HCT116 (cell line): ENCODE results near the gene OPCML. TPM values are rescaled to one million over a fixed set of nuclear protein-coding genes. Genes with fewer than 3 reads are reported as not detected.

Experiments used
- ATAC-seq: fragments of 200-7000 bp; cut with Tn5 transposase; 2 replicates; pipeline ENCODE4 v1.9.1; 2020; ENCODE audit warnings: mild to moderate bottlenecking, moderate library complexity
- BruUV-seq: library from RNA; stranded (reverse); fragments of 400-500 nt; replicated peaks from 2 replicates; lab custom pipeline; 2021; lab: Mats Ljungman, UMichigan
- CTCF ChIA-PET: fragments of 300-600 bp; sonication (Branson Sonifier 250); formaldehyde crosslinking; loops from one replicate; lab custom pipeline; 2021; ENCODE audit warnings: antibody characterized with exemption; lab: Charles Lee
- POLR2A ChIA-PET: fragments of 300-600, 350-600 bp; sonication (Branson Sonifier 250); formaldehyde crosslinking; loops from one replicate; lab custom pipeline; 2021; ENCODE audit warnings: antibody characterized with exemption; lab: Charles Lee
- RAD21 ChIA-PET, 2 experiments: fragments of 300-600 bp; sonication (Branson Sonifier 250); formaldehyde crosslinking; loops; one replicate each; lab custom pipeline; 2023; ENCODE audit warnings: low total read pairs in 2 of 2; ENCODE audit not compliant: uncharacterized antibody in 2 of 2, unreplicated experiment in 2 of 2, low non-redundant PET in 1 of 2; lab: Charles Lee
- DNase-seq: peaks from one replicate; pipeline ENCODE4 v3.0.0-alpha.2; 2010; ENCODE audit warnings: low read depth, low spot score
- H2AFZ ChIP-seq: fragments of 200-600 bp; shearing (Covaris generic), sonication (generic); 2 replicates; pipeline ENCODE4 v1.6.1; 2017; ENCODE audit warnings: low read depth, mixed run types, mixed read lengths, antibody characterized with exemption, low read length; ENCODE audit not compliant: poor library complexity, severe bottlenecking
- H3K27ac ChIP-seq: 2 replicates; pipeline ENCODE4 v1.5.1; 2012; ENCODE audit warnings: low read depth, low read length
- H3K27me3 ChIP-seq: fragments of 200-600 bp; sonication (generic); 2 replicates; pipeline ENCODE4 v1.6.1; 2016; ENCODE audit warnings: mixed run types, low read length, mixed read lengths; ENCODE audit not compliant: insufficient read depth
- H3K36me3 ChIP-seq, 2 experiments: fragments of 200-500 bp in 1 of 2; fragments of 200-600 bp in 1 of 2; sonication (Bioruptor generic) in 1 of 2; sonication (generic) in 1 of 2; 2 replicates each; pipeline versions ENCODE4 v1.5.1 to v1.6.1; 2014 to 2016; ENCODE audit warnings: low read length in 2 of 2, inconsistent platforms in 1 of 2, mixed read lengths in 1 of 2, mixed run types in 1 of 2; ENCODE audit not compliant: insufficient read depth in 2 of 2, control insufficient read depth in 1 of 2
- H3K4me1 ChIP-seq, 2 experiments: fragments of 200-600 bp in 1 of 2; sonication (generic) in 1 of 2; 2 replicates each; pipeline versions ENCODE4 v1.5.1 to v1.6.1; 2012 to 2017; ENCODE audit warnings: low read length in 2 of 2, inconsistent platforms in 1 of 2, mild to moderate bottlenecking in 1 of 2, mixed read lengths in 1 of 2, mixed run types in 1 of 2, moderate library complexity in 1 of 2; ENCODE audit not compliant: insufficient read depth in 2 of 2, control insufficient read depth in 1 of 2
- H3K4me2 ChIP-seq: fragments of 200-600 bp; sonication (generic); 2 replicates; pipeline ENCODE4 v1.6.1; 2017; ENCODE audit warnings: mixed run types, low read length, mixed read lengths
- H3K4me3 ChIP-seq, 2 experiments: fragments of 200-600 bp in 1 of 2; sonication (generic) in 1 of 2; replicated peaks in 1 of 2; 2 replicates each; pipeline ENCODE4 v1.5.1; 2011 to 2016; ENCODE audit warnings: low read length in 2 of 2, control low read depth in 1 of 2, low read depth in 1 of 2, mild to moderate bottlenecking in 1 of 2, mixed read lengths in 1 of 2, mixed run types in 1 of 2
- H3K79me2 ChIP-seq: fragments of 200-600 bp; sonication (generic); 2 replicates; pipeline ENCODE4 v1.6.1; 2017; ENCODE audit warnings: mild to moderate bottlenecking, mixed run types, low read length, moderate library complexity, mixed read lengths; ENCODE audit not compliant: insufficient read depth
- H3K9ac ChIP-seq: fragments of 200-600 bp; sonication (generic); 2 replicates; pipeline ENCODE4 v1.6.1; 2016; ENCODE audit warnings: low read length, mixed read lengths
- H3K9me2 ChIP-seq: fragments of 200-600 bp; sonication (generic), shearing (Covaris generic); 2 replicates; pipeline ENCODE4 v1.6.1; 2017; ENCODE audit warnings: mixed run types, mild to moderate bottlenecking, moderate library complexity; ENCODE audit not compliant: insufficient read depth
- H3K9me3 ChIP-seq, 2 experiments: fragments of 200-500 bp in 1 of 2; fragments of 200-600 bp in 1 of 2; sonication (Bioruptor generic) in 1 of 2; sonication (generic) in 1 of 2; 2 replicates each; pipeline ENCODE4 v1.6.1; 2014 to 2017; ENCODE audit warnings: low read length in 2 of 2, mixed read lengths in 2 of 2, inconsistent platforms in 1 of 2, low read depth in 1 of 2, mild to moderate bottlenecking in 1 of 2, mixed run types in 1 of 2, moderate library complexity in 1 of 2; ENCODE audit not compliant: control insufficient read depth in 1 of 2, insufficient read depth in 1 of 2
- H4K20me1 ChIP-seq: fragments of 200-600 bp; sonication (generic), shearing (Covaris generic); 2 replicates; pipeline ENCODE4 v1.6.1; 2017; ENCODE audit warnings: mixed run types, mild to moderate bottlenecking, moderate library complexity; ENCODE audit not compliant: insufficient read depth
- CBX3 ChIP-seq: IDR thresholded peaks from 2 replicates; pipeline ENCODE4 v1.6.1; 2012; ENCODE audit warnings: low read depth
- CEBPB ChIP-seq: IDR thresholded peaks from 2 replicates; pipeline ENCODE4 v1.6.1; 2012; ENCODE audit warnings: low read depth
- EGR1 ChIP-seq: IDR thresholded peaks from 2 replicates; pipeline ENCODE4 v1.6.1; 2012; ENCODE audit warnings: low read depth
- ELF1 ChIP-seq: IDR thresholded peaks from 2 replicates; pipeline ENCODE4 v1.6.1; 2012; ENCODE audit warnings: low read depth, borderline replicate concordance
- EZH2phosphoT487 ChIP-seq: fragments of 200-600 bp; IDR thresholded peaks from 2 replicates; pipeline ENCODE4 v1.6.1; 2018; ENCODE audit warnings: antibody characterized with exemption, borderline replicate concordance
- POLR2A ChIP-seq: IDR thresholded peaks from 2 replicates; pipeline ENCODE4 v1.7.0; 2011; ENCODE audit warnings: borderline replicate concordance; ENCODE audit not compliant: insufficient read depth, insufficient read length; ENCODE audit errors: extremely low read depth
- POLR2AphosphoS5 ChIP-seq: IDR thresholded peaks from 2 replicates; pipeline ENCODE4 v1.6.1; 2011; ENCODE audit warnings: mild to moderate bottlenecking, low read depth, low read length, moderate library complexity
- ZBTB33 ChIP-seq: IDR thresholded peaks from 2 replicates; pipeline ENCODE4 v1.6.1; 2011; ENCODE audit warnings: mild to moderate bottlenecking, low read length, moderate library complexity; ENCODE audit not compliant: insufficient replicate concordance; ENCODE audit errors: extremely low read depth
- ZFX ChIP-seq: fragments of 450-650 bp; IDR thresholded peaks from 2 replicates; pipeline ENCODE4 v1.6.1; 2017
- ZNF274 ChIP-seq: fragments of 200-500 bp; sonication (Bioruptor generic); IDR thresholded peaks from 2 replicates; pipeline ENCODE4 v1.6.1; 2014; ENCODE audit warnings: mild to moderate bottlenecking, low read depth, low read length, inconsistent platforms
- intact Hi-C: fragments of 100-400 bp; cut with micrococcal nuclease; formaldehyde crosslinking; loops from 2 replicates; pipeline ENCODE4 v1.10.0; 2022
- total RNA-seq: library from RNA; stranded (reverse); gene quantifications from one replicate; pipeline ENCODE4 v1.2.1, GENCODE V29; 2021; ENCODE audit not compliant: unreplicated experiment

OPCML gene
- total RNA-seq, 1 experiment from 2014 or later: not detected

DNA sequence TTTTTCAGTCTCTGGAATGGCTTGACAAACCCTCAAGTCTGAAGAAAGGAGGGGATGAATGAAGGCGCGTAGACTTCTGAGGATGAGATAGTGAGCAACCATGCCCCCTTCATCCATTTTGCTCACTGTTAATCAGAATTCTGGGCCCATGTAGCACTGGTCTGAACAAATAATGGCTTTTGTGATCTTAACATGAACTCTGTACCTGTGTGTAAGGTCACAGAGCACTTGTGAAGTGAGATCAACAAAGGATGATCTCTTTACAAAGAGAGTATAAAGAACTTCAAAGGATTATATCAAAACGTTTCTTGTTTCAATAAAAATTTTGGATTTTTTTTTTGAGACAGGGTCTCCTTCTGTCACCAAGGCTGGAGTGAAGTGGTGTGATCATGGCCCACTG is 976.7 kb downstream of the OPCML start:
- DNase-seq: no peak
- Histone ChIP-seq H3K9ac (no peak overlapping the region), H3K27ac (no peak overlapping the region), H3K27me3 (no peaks in the 10 kb centered on the region), H3K4me2 (no peak overlapping the region), H3K4me3 (no peak overlapping the region), H2AFZ (no peak overlapping the region), H3K9me3 (peaks cover 4 to 21% of the 10 kb centered on the region in 2 experiments; a peak in 2 of 4 replicates)
- intact Hi-C loops: no loop called here
- ChIA-PET CTCF (no interaction called here), POLR2A (no interaction called here), RAD21 (no interaction called here)
- BruUV-seq: no TSS peak
- no peak for TF ChIP-seq ZNF274
- TF ChIP-seq EZH2phosphoT487: no peak
- no peak for TF ChIP-seq CBX3
- TF ChIP-seq ZBTB33: no peak
- no peak for TF ChIP-seq ELF1
- no peak for TF ChIP-seq EGR1
- TF ChIP-seq, all 23 proteins: peak for 0
- no peaks in the 10 kb centered on the region for H3K36me3 ChIP-seq
- H3K79me2 ChIP-seq: no peaks in the 10 kb centered on the region
- no peak for ATAC-seq
- H4K20me1 ChIP-seq: no peaks in the 10 kb centered on the region
- no peaks in the 10 kb centered on the region for H3K4me1 ChIP-seq
- no peaks in the 10 kb centered on the region for H3K9me2 ChIP-seq

DNA sequence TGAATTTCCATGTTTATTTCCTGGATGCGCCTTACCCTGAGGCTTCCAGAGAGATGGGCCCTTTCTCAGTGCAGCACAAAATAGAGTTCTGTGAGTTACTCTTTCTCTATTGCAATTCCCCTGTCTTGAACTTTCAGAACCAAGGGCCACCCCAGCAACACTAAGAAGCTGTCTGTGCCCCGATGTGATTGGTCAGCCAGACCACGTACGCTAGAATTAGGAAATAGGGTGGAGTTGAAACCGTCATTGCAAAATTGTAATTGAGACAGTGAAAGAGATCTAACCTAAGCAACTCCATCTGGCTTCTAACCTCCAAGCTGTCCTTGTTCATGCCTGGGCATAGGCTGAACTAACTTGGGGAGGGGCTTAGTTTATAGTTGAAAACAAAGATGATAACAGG is 981.3 kb downstream of the OPCML start:
- ATAC-seq (no peak), DNase-seq (no peak)
- Histone ChIP-seq H2AFZ (no peak overlapping the region), H4K20me1 (no peaks in the 10 kb centered on the region), H3K27me3 (no peaks in the 10 kb centered on the region), H3K4me3 (no peak overlapping the region), H3K9me2 (no peaks in the 10 kb centered on the region), H3K27ac (no peak overlapping the region), H3K9ac (no peak overlapping the region), H3K4me1 (no peaks in the 10 kb centered on the region), H3K79me2 (no peaks in the 10 kb centered on the region), H3K4me2 (no peak overlapping the region), H3K36me3 (no peaks in the 10 kb centered on the region), H3K9me3 (peaks cover 0 to 25% of the 10 kb centered on the region in 2 experiments; a peak in 2 of 4 replicates)
- ChIA-PET CTCF (no interaction called here), RAD21 (no interaction called here), POLR2A (no interaction called here)
- TF ChIP-seq CEBPB (no peak), POLR2AphosphoS5 (no peak), ZBTB33 (no peak), POLR2A (no peak), ZFX (no peak), EZH2phosphoT487 (no peak)
- BruUV-seq: no TSS peak
- intact Hi-C loops: no loop called here
